GM21723 (cell line): ENCODE results near the gene PDLIM5.
"Not testable (repeated sequence)": the region's sequence is repeated elsewhere in the genome, so short reads cannot be mapped to it uniquely, and the experiment has no call there.

Source experiments
- ATAC-seq: cut with Tn5 transposase; IDR thresholded peaks from one replicate; pipeline ENCODE4 v1.9.1; 2021; ENCODE audit warnings: mild to moderate bottlenecking, moderate library complexity; ENCODE audit not compliant: unreplicated experiment

The PDLIM5 gene

GRCh38 chr4:94488670-94489069 is 36.9 kb downstream of the PDLIM5 start:
- no peak for ATAC-seq

DNA sequence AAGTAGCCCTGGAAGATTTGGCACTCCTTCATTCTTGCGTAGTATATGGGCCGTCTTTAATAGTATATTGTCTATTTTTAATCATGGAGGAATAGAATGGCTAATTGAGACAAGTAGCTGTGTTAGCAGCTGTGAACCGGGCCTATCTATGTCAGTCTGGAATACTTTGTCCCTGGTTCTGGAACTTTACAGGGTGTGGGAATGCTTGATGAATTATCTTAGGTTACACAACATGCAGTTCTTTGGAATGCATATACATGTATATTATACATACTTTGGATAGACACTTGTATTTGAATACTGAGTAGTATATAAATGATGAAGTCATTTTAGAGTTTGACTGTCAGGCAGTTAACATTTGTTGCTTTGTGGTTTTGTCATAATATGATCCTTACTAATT is 37.4 kb downstream of the PDLIM5 start:
- no peak for ATAC-seq

DNA sequence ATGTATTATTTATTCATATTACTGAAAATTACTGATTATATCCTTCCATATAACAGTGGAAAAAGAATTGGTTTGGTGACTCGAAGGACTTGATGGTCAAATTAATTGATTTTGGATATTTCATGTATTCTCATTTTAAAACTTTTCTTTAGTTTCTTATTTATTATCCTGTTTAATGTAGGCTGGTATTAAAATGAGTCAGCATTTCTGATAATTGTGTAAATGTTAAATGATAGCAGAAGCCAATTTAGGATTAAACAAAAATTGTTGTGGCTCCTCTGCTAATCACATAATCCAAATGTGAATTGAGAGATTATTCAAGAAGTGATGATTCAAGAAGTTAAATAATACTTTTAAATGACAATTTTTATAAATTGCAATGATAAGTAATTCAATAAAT is 38.7 kb downstream of the PDLIM5 start:
- no peak for ATAC-seq

GRCh38 chr4:94491322-94491721 is 39.6 kb downstream of the PDLIM5 start:
- ATAC-seq, result no peak

DNA sequence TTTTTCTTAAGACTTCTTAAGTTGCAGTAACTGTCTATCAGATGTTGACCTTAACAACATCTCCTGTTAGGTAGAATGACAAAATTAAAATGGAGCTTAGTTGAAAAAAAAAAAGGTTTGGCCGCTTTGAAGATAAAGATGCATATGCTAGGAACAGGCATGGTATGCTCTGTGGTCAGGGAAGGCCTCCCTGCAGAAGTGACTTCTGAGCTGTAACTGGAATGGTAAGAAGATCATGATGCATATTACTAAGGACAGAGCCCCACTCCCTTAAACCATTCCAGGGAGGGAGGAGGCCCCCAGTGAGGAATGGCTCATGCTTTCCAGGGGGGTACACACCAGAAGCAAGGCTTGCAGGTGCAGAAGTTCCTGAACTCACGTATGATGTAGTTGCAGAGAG is 43.7 kb downstream of the PDLIM5 start:
- ATAC-seq, result no peak

- no peak for ATAC-seq
Measured at GRCh38 chr4:94497690-94498089, 45.9 kb downstream of the PDLIM5 start.

GRCh38 chr4:94498502-94498901 is 46.8 kb downstream of the PDLIM5 start:
- ATAC-seq, result no peak

GRCh38 chr4:94500685-94501084 is 48.9 kb downstream of the PDLIM5 start:
- no peak for ATAC-seq

GRCh38 chr4:94504545-94504944 is 52.8 kb downstream of the PDLIM5 start:
- no peak for ATAC-seq

DNA sequence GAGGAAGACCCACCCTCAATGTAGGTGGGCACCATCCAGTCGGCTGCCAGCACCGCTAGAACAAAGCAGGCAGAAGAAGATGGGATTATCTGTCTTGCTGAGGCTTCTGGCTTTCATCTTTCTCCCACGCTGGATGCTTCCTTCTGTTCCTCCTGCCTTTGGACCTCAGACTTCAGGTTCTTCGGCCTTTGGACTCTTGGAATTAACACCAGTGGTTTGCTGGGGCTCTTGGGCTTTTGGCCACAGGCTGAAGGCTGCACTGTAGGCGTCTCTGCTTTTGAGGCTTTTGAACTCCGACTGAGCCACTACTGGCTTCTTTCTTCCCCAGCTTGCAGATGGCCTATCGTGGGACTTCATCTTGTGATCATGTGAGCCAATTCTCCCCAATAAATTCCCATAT is 55.1 kb downstream of the PDLIM5 start:
- no peak for ATAC-seq

GRCh38 chr4:94507281-94507680 is 55.5 kb downstream of the PDLIM5 start:
- no peak for ATAC-seq

GRCh38 chr4:94507708-94508107 is 56.0 kb downstream of the PDLIM5 start:
- no peak for ATAC-seq

- no peak for ATAC-seq
Measured at GRCh38 chr4:94508296-94508695, 56.6 kb downstream of the PDLIM5 start.

DNA sequence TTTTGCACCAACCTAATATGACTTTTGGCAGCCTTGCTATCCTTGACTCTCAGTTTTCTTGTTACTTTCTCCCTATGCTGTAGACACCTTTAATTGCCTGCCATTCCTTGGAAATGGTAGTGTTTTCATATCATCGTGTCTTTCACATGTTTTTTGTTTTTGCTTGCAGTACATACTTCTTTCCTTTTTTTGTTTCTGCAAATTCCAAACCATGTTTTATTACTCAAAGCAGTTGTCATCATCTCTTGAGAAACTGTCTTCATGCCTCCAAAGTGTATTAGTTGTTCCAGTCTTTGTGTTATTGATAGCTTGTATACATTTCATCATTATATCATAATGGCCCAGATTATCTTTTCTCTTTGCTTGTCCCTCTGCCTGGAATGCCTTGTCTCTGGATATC is 57.1 kb downstream of the PDLIM5 start:
- ATAC-seq, result no peak

- ATAC-seq, result no peak
Measured at GRCh38 chr4:94511591-94511990, 59.8 kb downstream of the PDLIM5 start.

DNA sequence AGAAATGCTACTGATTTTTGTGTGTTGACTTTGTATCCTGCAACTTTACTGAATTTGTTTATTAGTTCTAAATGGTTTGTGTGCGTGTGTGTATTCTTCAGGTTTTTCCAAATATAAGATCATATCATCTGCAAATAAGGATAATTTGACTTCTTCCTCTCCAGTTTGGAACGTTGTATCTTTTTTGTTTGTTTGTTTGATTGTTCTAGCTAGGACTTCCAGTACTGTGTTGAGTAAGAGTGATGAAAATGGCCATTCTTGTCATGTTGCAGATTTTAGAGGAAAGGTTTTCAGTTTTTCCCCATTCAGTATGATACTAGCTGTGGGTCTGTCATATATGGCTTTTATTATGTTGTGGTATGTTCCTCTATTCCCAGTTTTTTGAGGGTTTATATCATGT is 61.8 kb downstream of the PDLIM5 start:
- not testable (repeated sequence) for ATAC-seq

GRCh38 chr4:94515365-94515764 is 63.6 kb downstream of the PDLIM5 start:
- no peak for ATAC-seq

DNA sequence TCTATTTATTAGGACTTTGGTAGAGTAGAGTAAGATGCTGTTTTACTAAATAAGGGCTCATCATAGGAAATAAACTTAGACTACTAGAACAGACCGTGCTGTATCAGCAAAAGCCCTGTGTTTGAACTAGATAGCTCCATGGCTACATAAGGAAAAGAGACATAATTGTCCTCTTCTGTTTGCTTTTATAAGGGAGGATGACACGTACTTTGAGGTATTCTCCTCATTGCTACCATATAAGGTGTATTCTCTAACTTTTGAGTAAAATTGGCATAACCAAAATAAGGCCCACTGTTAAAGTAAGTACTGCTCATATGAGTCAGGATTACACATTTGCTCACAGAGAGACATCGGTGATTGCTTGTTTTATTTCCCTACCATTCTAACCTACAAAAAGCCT is 64.3 kb downstream of the PDLIM5 start:
- no peak for ATAC-seq

- ATAC-seq, result no peak
Measured at GRCh38 chr4:94516999-94517398, 65.3 kb downstream of the PDLIM5 start.

DNA sequence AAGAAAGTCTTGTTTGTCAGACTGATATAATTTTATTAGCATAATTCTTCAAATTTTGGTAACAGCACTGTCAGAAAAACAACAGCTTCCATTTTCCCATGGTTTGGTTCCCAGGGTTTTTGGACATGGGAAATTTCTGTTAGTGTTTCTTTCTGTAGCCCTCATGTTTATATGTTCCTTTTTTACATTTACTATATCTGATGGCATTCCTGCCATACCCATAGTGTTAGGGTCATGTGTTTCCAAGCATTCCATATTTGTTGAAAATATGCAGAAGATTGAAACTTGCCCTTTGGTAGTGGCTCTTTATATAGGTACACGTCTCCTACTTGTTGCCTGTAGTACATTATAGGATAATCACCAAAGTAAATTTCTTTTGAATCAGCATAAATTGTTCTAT is 65.8 kb downstream of the PDLIM5 start:
- no peak for ATAC-seq

DNA sequence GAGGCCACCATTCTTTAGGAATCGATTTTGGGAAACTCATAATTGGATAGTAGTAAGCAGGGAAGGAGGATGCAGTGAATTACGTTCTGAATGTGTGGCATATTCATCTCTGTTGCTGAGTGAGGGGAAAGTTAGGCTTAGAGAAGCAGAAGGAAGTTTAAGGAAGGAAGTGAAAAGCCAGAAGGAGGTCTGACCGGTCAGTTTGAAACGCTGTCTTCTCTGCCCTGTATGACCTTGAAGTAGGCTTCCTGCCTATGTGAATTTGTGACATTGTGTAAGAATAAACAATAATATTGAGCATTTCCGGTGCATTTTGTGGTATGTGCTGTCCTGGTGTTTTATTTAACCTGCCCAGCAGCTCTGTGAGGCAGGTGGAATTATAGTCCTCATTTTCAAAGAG is 67.3 kb downstream of the PDLIM5 start:
- peak; percentile 45 for ATAC-seq

DNA sequence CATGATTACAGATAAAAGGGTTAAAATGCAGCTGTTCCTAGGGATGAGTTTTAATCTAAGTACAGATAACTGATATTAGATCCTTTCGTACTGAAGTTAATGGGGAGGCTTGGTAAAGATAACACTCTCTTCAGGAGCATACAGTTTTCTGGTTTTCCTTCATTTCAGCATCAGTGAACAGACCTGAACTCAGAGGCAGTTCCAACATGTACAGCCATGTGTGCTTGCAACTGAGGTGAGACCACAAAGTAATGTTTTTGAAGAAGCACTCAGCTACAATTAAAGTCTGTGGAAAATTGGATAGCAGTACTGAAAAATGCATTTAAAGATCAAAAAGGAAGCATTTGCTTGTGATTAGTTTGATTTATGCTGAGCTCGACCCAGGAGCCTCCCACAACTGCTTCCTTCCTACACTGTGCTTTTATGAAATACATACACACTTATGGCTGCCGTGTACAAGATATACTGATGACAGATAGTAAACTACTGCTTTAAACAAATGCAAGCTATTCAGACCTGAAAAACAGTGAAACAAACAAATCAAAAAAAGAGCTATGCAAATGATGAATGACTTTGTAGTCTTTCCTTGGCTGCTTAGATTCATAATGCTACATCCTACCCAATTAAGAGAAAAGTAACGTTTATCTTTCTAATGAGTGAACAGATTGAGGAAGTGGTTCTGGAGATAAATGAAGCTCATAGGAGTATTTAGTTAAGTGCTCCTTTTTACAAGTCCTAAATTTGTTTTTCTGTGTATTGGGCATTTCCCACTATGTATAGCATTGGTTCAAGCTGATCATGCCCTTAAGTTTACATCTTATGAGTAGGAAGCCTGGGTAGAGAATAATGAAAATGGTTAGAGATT is 68.4 kb downstream of the PDLIM5 start:
- ATAC-seq, result peak; percentile 46

DNA sequence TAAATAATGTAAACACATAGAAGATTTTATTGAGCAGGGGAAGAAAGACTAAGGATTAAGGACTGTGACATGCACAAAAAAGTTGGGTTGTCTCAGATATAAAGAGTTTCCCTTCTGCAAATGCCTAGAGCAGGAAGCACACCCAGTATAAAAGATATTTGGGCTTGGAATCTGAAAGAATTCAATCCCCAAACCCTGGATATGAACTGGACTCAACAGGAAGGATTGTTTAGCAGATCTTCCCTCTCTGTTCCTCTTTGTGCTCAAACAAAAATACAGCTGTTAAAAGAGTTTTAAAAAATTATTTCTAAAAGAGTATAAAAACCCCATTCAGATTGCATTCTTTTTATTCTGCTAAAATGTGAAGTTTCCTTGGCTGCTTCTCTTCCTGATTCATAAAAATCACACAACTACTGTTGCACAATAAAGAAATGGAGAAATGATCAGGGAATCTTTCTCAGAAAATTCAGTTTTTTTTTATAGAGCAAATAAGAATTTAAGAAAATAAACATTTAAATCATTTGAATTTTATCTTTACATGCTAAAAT is 71.4 kb downstream of the PDLIM5 start:
- no peak for ATAC-seq
